SH-SY5Y (cell line): ENCODE measurements around the gene GTPBP8.

Experiments used
- GATA2 ChIP-seq: IDR thresholded peaks from 2 replicates; pipeline ENCODE4 v1.6.1; 2011; ENCODE audit warnings: mild to moderate bottlenecking, low read depth, low read length
- GATA3 ChIP-seq: IDR thresholded peaks from 2 replicates; pipeline ENCODE4 v1.6.1; 2011; ENCODE audit warnings: low read depth, mild to moderate bottlenecking, low read length, moderate library complexity

Gene GTPBP8

GRCh38 chr3:112976953-112977352 is 13.8 kb upstream of the GTPBP8 start:
- TF ChIP-seq GATA3: no peak

- no peak for TF ChIP-seq GATA2
- TF ChIP-seq GATA3: no peak
Measured at GRCh38 chr3:112979244-112979832, 11.4 kb upstream of the GTPBP8 start.

GRCh38 chr3:112980080-112980479 is 10.7 kb upstream of the GTPBP8 start:
- TF ChIP-seq GATA2 (no peak), GATA3 (no peak)

- no peak for TF ChIP-seq GATA2
- no peak for TF ChIP-seq GATA3
Measured at GRCh38 chr3:112982710-112983109, 8.1 kb upstream of the GTPBP8 start.

GRCh38 chr3:112984485-112984884 is 6.3 kb upstream of the GTPBP8 start:
- TF ChIP-seq GATA2 (no peak), GATA3 (no peak)

- no peak for TF ChIP-seq GATA3
- no peak for TF ChIP-seq GATA2
Measured at GRCh38 chr3:112987710-112988334, 3.0 kb upstream of the GTPBP8 start.

GRCh38 chr3:112995800-112996199 is 5.0 kb downstream of the GTPBP8 start:
- no peak for TF ChIP-seq GATA2

GRCh38 chr3:113000691-113001090 is 9.9 kb downstream of the GTPBP8 start:
- TF ChIP-seq GATA2 (no peak), GATA3 (no peak)

- no peak for TF ChIP-seq GATA3
- TF ChIP-seq GATA2: no peak
Measured at GRCh38 chr3:113002037-113002436, 11.3 kb downstream of the GTPBP8 start.

- TF ChIP-seq GATA2: no peak
- no peak for TF ChIP-seq GATA3
Measured at GRCh38 chr3:113002679-113003078, 11.9 kb downstream of the GTPBP8 start.

GRCh38 chr3:113005611-113006010 is 14.8 kb downstream of the GTPBP8 start:
- TF ChIP-seq GATA2 (no peak), GATA3 (no peak)

GRCh38 chr3:113006359-113007056 is 15.7 kb downstream of the GTPBP8 start:
- TF ChIP-seq GATA2 (no peak), GATA3 (no peak)

GRCh38 chr3:113008117-113008516 is 17.3 kb downstream of the GTPBP8 start:
- no peak for TF ChIP-seq GATA2
- TF ChIP-seq GATA3: no peak

- no peak for TF ChIP-seq GATA3
- TF ChIP-seq GATA2: no peak
Measured at GRCh38 chr3:113013593-113013992, 22.8 kb downstream of the GTPBP8 start.

- TF ChIP-seq GATA2: no peak
- no peak for TF ChIP-seq GATA3
Measured at GRCh38 chr3:113018536-113019181, 27.9 kb downstream of the GTPBP8 start.
